Fibroblast of lung (primary cell): ENCODE data around the gene SIM1. TPM values are rescaled to one million over a fixed set of nuclear protein-coding genes. Genes with fewer than 3 reads are reported as not detected.

Experiments used
- DNase-seq, 2 donors: peaks; one replicate each; pipeline versions ENCODE4 v3.0.0 to v3.0.0-alpha.2; 2010; ENCODE audit warnings: low read depth in 2 of 2
- H2AFZ ChIP-seq: 2 replicates; pipeline ENCODE4 v1.5.1; 2012; ENCODE audit warnings: low read length, control low read depth, inconsistent platforms
- H3K27ac ChIP-seq: 2 replicates; pipeline ENCODE4 v1.5.1; 2011; ENCODE audit warnings: low read length, control low read depth; ENCODE audit not compliant: insufficient read depth
- H3K27me3 ChIP-seq: 2 replicates; pipeline ENCODE4 v1.5.1; 2011; ENCODE audit warnings: mild to moderate bottlenecking, low read length; ENCODE audit not compliant: control insufficient read depth, insufficient read depth
- H3K36me3 ChIP-seq: 2 replicates; pipeline ENCODE4 v1.5.1; 2011; ENCODE audit warnings: low read length; ENCODE audit not compliant: control insufficient read depth, insufficient read depth
- H3K4me1 ChIP-seq: 2 replicates; pipeline ENCODE4 v1.5.1; 2011; ENCODE audit warnings: low read length; ENCODE audit not compliant: control insufficient read depth, insufficient read depth; ENCODE audit errors: extremely low read depth
- H3K4me2 ChIP-seq: 2 replicates; pipeline ENCODE4 v1.5.1; 2011; ENCODE audit warnings: low read length, control low read depth; ENCODE audit not compliant: insufficient read depth; ENCODE audit errors: extremely low read depth
- H3K4me3 ChIP-seq, 4 experiments: fragments of 200-600 bp in 1 of 4; sonication (generic) in 1 of 4; replicated peaks in 1 of 4; 2 replicates each; pipeline ENCODE4 v1.5.1; 2011 to 2016; ENCODE audit warnings: low read length in 4 of 4, low read depth in 3 of 4, mild to moderate bottlenecking in 3 of 4, control low read depth in 2 of 4, inconsistent platforms in 1 of 4, mixed read lengths in 1 of 4; ENCODE audit not compliant: insufficient read depth in 1 of 4; ENCODE audit errors: control extremely low read depth in 1 of 4
- H3K79me2 ChIP-seq: 2 replicates; pipeline ENCODE4 v1.5.1; 2012; ENCODE audit warnings: mild to moderate bottlenecking, low read length, inconsistent platforms; ENCODE audit not compliant: control insufficient read depth, insufficient read depth
- H3K9ac ChIP-seq: 2 replicates; pipeline ENCODE4 v1.5.1; 2011; ENCODE audit warnings: mild to moderate bottlenecking, low read length, control low read depth; ENCODE audit not compliant: insufficient read depth
- H3K9me3 ChIP-seq: 2 replicates; pipeline ENCODE4 v1.5.1; 2012; ENCODE audit warnings: low read depth, low read length; ENCODE audit not compliant: control insufficient read depth, insufficient read depth
- H4K20me1 ChIP-seq: 2 replicates; pipeline ENCODE4 v1.5.1; 2011; ENCODE audit warnings: low read length; ENCODE audit not compliant: control insufficient read depth, insufficient read depth; ENCODE audit errors: extremely low read depth
- EZH2 ChIP-seq: IDR thresholded peaks from 2 replicates; pipeline ENCODE4 v1.5.1; 2012; ENCODE audit warnings: low read length, control low read depth, mild to moderate bottlenecking; ENCODE audit errors: missing control alignments
- polyA plus RNA-seq, 2 donors: library from polyadenylated mRNA; depleted of rRNA in 1 of 2; stranded (reverse) in 1 of 2; unstranded in 1 of 2; fragments of >200 nt; gene quantifications; 2 replicates each; pipeline ENCODE4 v1.2.1, GENCODE V29; 2011 to 2012; ENCODE audit warnings: missing spikeins in 1 of 2
- total RNA-seq: library from RNA; depleted of rRNA; stranded (reverse); fragments of >200 nt; gene quantifications from 2 replicates; pipeline ENCODE4 v1.2.1, GENCODE V29; 2014
- TF ChIP-seq, protein P1 (sequence below), 2 donors: IDR thresholded peaks in 1 of 2; conservative IDR thresholded peaks in 1 of 2; 1 replicate in 1 of 2; 2 replicates in 1 of 2; pipeline ENCODE4 v1.5.1; 2011 to 2012; ENCODE audit warnings: low read length in 2 of 2, control low read depth in 1 of 2, inconsistent platforms in 1 of 2, low read depth in 1 of 2, mild to moderate bottlenecking in 1 of 2

Gene SIM1
- total and polyA plus RNA-seq, 2 donors (not counting 1 experiment from before 2014, with no cell fraction given), result not detected

DNA sequence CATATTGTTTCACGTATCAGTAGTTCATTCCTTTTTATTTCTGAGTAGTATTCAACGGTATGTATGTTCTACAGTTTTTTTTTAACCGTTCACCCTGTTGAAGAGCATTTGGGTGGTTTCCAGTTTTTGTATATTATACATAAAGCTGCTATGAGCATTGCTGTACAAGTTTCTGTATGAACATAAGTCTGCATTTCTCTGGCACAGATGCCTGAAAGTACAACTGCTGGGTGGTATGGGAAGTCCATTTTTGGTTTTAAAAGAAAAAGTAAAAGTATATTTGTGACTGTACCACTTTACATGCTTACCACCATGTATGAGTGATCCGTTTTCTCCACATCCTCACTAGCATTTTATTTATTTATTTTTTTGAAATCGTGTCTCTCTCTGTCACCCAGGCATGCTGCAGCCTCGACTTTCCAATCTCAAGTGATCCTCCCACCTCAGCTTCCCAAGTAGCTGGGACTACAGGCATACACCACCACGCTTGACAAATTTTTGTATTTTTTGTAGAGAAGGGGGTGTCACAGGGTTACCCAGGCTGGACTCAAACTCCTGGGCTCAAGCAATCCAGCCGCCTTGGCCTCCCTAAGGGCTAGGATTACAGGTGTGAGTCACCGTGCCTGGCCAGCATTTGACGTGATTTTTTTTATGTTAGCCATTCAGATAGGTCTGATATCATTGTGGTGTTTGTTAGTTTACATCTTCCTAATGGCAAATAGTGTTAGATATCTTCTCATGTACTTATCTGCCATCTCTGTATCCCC, 11.0 kb upstream of the SIM1 start:
- H4K20me1 ChIP-seq, result no peaks in the 10 kb centered on the region
- no peak overlapping the region for H3K4me3 ChIP-seq
- H3K4me1 ChIP-seq, result no peaks in the 10 kb centered on the region
- no peaks in the 10 kb centered on the region for H3K79me2 ChIP-seq
- no peaks in the 10 kb centered on the region for H3K36me3 ChIP-seq
- H3K9ac ChIP-seq, result no peak overlapping the region
- TF ChIP-seq EZH2, result no peak
- TF ChIP-seq, protein P1, sequence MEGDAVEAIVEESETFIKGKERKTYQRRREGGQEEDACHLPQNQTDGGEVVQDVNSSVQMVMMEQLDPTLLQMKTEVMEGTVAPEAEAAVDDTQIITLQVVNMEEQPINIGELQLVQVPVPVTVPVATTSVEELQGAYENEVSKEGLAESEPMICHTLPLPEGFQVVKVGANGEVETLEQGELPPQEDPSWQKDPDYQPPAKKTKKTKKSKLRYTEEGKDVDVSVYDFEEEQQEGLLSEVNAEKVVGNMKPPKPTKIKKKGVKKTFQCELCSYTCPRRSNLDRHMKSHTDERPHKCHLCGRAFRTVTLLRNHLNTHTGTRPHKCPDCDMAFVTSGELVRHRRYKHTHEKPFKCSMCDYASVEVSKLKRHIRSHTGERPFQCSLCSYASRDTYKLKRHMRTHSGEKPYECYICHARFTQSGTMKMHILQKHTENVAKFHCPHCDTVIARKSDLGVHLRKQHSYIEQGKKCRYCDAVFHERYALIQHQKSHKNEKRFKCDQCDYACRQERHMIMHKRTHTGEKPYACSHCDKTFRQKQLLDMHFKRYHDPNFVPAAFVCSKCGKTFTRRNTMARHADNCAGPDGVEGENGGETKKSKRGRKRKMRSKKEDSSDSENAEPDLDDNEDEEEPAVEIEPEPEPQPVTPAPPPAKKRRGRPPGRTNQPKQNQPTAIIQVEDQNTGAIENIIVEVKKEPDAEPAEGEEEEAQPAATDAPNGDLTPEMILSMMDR (conservative IDR thresholded peaks at IDR 0.05 in 1 of 2, IDR thresholded peaks at IDR 0.05 in 1 of 2; ENCODE audit: low read depth in 1 of 2, low read length in 2 of 2), result no peak
- H3K9me3 ChIP-seq, result no peaks in the 10 kb centered on the region
- DNase-seq, result no peak
- no peak overlapping the region for H2AFZ ChIP-seq
- H3K27ac ChIP-seq, result no peak overlapping the region
- no peak overlapping the region for H3K4me2 ChIP-seq
- peaks cover 26% of the 10 kb centered on the region for H3K27me3 ChIP-seq

DNA sequence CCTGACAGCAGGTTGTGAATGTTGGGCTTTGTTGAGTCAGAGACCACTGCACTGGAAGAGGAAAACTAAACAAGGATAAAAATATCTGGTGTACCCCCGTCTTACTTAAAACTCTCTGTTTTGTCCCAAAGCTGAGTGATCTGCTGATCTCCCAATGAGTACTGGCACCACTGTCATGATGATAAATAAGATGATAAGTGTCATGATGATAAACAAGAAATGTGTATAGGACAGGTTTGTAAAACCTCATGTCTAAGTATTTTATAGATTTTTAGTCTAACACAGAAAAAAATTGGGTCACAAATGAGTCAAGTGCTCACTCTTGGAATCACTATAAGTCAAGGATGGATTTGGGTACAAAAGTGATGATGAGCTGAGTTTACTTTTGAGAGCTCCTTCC, 8.5 kb upstream of the SIM1 start:
- H3K4me1 ChIP-seq, result no peaks in the 10 kb centered on the region
- no peak overlapping the region for H3K4me2 ChIP-seq
- H3K9ac ChIP-seq, result no peak overlapping the region
- no peak overlapping the region for H3K27ac ChIP-seq
- TF ChIP-seq, protein P1 (conservative IDR thresholded peaks at IDR 0.05 in 1 of 2, IDR thresholded peaks at IDR 0.05 in 1 of 2; ENCODE audit: low read depth in 1 of 2, low read length in 2 of 2), result no peak
- TF ChIP-seq EZH2, result no peak
- H3K9me3 ChIP-seq, result no peaks in the 10 kb centered on the region
- no peak overlapping the region for H3K4me3 ChIP-seq
- H3K79me2 ChIP-seq, result no peaks in the 10 kb centered on the region
- peaks cover 48% of the 10 kb centered on the region for H3K27me3 ChIP-seq
- DNase-seq, result no peak
- H4K20me1 ChIP-seq, result no peaks in the 10 kb centered on the region
- no peaks in the 10 kb centered on the region for H3K36me3 ChIP-seq
- no peak overlapping the region for H2AFZ ChIP-seq

DNA sequence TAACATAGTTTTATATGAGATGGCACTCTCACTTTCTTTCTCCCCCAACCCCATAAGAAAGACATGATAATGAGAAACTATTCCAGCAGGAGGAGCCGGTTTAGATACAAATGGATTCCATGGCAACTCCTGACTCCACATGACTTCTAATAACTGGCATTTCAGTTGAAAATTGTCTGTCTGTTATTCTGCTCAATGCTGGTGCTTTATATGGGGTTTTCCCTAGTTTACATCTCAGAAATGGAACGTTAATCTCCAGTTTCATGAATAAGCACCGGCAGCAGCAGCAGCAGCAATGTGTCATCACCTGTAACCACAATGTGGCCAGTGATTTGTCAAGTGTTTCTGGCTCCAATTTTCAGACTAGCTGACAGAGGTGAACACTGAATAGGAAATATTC, 8.0 kb upstream of the SIM1 start:
- H3K9ac ChIP-seq, result no peak overlapping the region
- peaks cover 54% of the 10 kb centered on the region for H3K27me3 ChIP-seq
- H3K4me1 ChIP-seq, result no peaks in the 10 kb centered on the region
- no peak overlapping the region for H2AFZ ChIP-seq
- peak in 1 of 2 donors; percentile 71 for DNase-seq
- no peaks in the 10 kb centered on the region for H3K79me2 ChIP-seq
- no peaks in the 10 kb centered on the region for H3K9me3 ChIP-seq
- TF ChIP-seq, protein P1 (conservative IDR thresholded peaks at IDR 0.05 in 1 of 2, IDR thresholded peaks at IDR 0.05 in 1 of 2; ENCODE audit: low read depth in 1 of 2, low read length in 2 of 2), result no peak
- no peak for TF ChIP-seq EZH2
- no peak overlapping the region for H3K4me3 ChIP-seq
- no peaks in the 10 kb centered on the region for H3K36me3 ChIP-seq
- H3K4me2 ChIP-seq, result no peak overlapping the region
- no peak overlapping the region for H3K27ac ChIP-seq
- no peaks in the 10 kb centered on the region for H4K20me1 ChIP-seq
